ENCODE results near the gene DENND2C.

- TF ChIP-seq POLR2A (IDR thresholded peaks at IDR 0.05) (no peak), CTCF (IDR thresholded peaks at IDR 0.05) (no peak)
Observed at GRCh38 chr1:114552106-114552639, 117.7 kb downstream of the DENND2C start.
